ENCODE data around the gene ANKRD6.

DNA sequence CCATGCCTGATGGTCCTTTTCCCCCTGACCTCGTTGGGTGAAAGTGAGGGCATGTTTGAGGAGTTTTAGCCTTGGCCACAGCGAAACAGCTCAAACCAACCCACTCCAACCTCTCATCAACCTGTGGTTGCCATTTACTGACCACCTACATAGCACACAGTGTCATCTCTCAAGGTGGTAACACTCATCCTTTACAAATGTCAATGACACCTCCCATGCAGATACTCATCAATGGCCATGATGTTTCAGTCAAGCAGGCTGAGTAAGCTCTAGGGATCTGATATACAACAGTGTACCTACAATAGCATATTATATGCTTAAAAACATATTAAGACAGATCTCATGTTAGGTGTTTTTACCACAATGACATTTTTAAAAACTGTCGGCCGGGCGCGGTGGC lies 30.2 kb upstream of the ANKRD6 start:
- TF ChIP-seq EP300 (IDR thresholded peaks at IDR 0.05): no peak
- TF ChIP-seq, protein P1, sequence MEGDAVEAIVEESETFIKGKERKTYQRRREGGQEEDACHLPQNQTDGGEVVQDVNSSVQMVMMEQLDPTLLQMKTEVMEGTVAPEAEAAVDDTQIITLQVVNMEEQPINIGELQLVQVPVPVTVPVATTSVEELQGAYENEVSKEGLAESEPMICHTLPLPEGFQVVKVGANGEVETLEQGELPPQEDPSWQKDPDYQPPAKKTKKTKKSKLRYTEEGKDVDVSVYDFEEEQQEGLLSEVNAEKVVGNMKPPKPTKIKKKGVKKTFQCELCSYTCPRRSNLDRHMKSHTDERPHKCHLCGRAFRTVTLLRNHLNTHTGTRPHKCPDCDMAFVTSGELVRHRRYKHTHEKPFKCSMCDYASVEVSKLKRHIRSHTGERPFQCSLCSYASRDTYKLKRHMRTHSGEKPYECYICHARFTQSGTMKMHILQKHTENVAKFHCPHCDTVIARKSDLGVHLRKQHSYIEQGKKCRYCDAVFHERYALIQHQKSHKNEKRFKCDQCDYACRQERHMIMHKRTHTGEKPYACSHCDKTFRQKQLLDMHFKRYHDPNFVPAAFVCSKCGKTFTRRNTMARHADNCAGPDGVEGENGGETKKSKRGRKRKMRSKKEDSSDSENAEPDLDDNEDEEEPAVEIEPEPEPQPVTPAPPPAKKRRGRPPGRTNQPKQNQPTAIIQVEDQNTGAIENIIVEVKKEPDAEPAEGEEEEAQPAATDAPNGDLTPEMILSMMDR (IDR thresholded peaks at IDR 0.05): no peak
- TF ChIP-seq POLR2A (IDR thresholded peaks at IDR 0.05): no peak
